ENCODE results near the gene CYP4V2. TPM values are rescaled to one million over a fixed set of nuclear protein-coding genes. Genes with fewer than 3 reads are reported as not detected.

Gene CYP4V2
- polyA plus RNA-seq, 1 of the 3 experiments (the other 2 are of a cell fraction), result 7.8 TPM

DNA sequence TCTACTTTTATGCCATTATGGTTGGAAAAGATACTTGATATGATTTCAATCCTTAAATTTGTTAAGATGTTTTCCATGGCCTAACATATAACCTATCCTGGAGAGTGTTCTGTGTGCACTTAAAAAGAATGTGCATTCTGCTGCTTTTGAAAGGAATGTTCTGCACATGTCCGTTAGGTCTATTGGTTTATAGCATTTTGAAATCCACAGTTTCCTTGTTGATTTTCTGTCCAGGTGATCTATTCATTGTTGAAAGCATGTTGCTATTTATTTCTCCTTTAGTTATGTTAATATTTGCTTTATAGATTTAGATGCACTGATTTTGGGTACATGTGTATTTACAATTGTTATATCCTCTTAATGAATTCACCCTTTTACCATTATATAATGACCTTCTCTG is 30.3 kb downstream of the CYP4V2 start:
- Histone ChIP-seq H3K9me3 (no peaks in the 10 kb centered on the region), H3K27ac (ENCODE audit: low read depth in 2 of 2, low read length in 1 of 2) (no peak overlapping the region), H3K27me3 (ENCODE audit: insufficient read depth) (no peaks in the 10 kb centered on the region), H3K36me3 (replicated peaks in 1 of 2; ENCODE audit: control insufficient read depth in 1 of 2, insufficient read depth in 2 of 2, low read length in 1 of 2) (no peaks in the 10 kb centered on the region), H3K4me1 (ENCODE audit: control insufficient read depth in 1 of 2, insufficient read depth in 2 of 2, low read depth in 1 of 2, low read length in 1 of 2) (peaks cover 0 to 5% of the 10 kb centered on the region in 2 experiments; a peak in 2 of 4 replicates), H4K20me1 (ENCODE audit: insufficient read depth) (no peaks in the 10 kb centered on the region), H3F3A (replicated peaks; ENCODE audit: insufficient read depth) (no peaks in the 10 kb centered on the region), H3K9ac (no peak overlapping the region), H3K9me2 (no peaks in the 10 kb centered on the region), H2AFZ (ENCODE audit: low read depth) (no peak overlapping the region), H3K79me2 (ENCODE audit: insufficient read depth) (no peaks in the 10 kb centered on the region), H3K4me2 (no peak overlapping the region), H3K4me3 (ENCODE audit: low read depth in 2 of 2, low read length in 1 of 2) (no peak overlapping the region)
- DNase-seq, result no peak
- ChIA-PET CTCF (no interaction called here), POLR2A (no interaction called here)
- TF ChIP-seq FOXM1 (IDR thresholded peaks at IDR 0.05; ENCODE audit: low read depth) (no peak), ELF1 (IDR thresholded peaks at IDR 0.05) (no peak)
- 43% methylated on average over 1 of the region's 1 CpG for WGBS (ENCODE audit: low lambda C conversion rate)

DNA sequence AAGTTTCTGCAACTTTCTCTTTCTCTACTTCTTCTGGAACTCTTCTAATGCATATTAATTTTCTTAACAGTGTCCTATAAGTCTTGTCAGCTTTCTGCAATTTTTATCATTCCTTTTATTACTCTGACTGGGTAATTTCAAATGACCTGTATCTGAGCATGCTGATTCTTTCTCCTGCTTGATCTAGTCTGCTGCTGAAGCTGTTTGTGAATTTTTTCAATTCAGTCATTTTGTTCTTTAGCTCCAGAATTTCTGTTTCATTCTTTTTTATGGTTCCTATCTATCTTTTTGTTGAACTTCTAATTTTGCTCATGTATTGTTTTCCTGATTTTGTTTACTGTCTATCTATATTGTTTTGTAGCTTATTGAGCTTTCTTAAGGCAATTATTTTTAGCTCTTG is 34.5 kb downstream of the CYP4V2 start:
- H3K4me3 ChIP-seq (ENCODE audit: low read depth in 2 of 2, low read length in 1 of 2), result no peak overlapping the region
- ChIA-PET POLR2A (no interaction called here), CTCF (no interaction called here)
- H3K4me2 ChIP-seq, result no peak overlapping the region
- H2AFZ ChIP-seq (ENCODE audit: low read depth), result no peak overlapping the region
- H3K9me2 ChIP-seq, result no peaks in the 10 kb centered on the region
- no peaks in the 10 kb centered on the region for H3K27me3 ChIP-seq (ENCODE audit: insufficient read depth)
- no peak overlapping the region for H3K27ac ChIP-seq (ENCODE audit: low read depth in 2 of 2, low read length in 1 of 2)
- no peaks in the 10 kb centered on the region for H4K20me1 ChIP-seq (ENCODE audit: insufficient read depth)
- no peaks in the 10 kb centered on the region for H3K79me2 ChIP-seq (ENCODE audit: insufficient read depth)
- no peaks in the 10 kb centered on the region for H3F3A ChIP-seq (replicated peaks; ENCODE audit: insufficient read depth)
- H3K36me3 ChIP-seq (replicated peaks in 1 of 2; ENCODE audit: control insufficient read depth in 1 of 2, insufficient read depth in 2 of 2, low read length in 1 of 2), result no peaks in the 10 kb centered on the region
- TF ChIP-seq MEF2A (IDR thresholded peaks at IDR 0.05; ENCODE audit: borderline replicate concordance, low read depth) (no peak), FOSL2 (IDR thresholded peaks at IDR 0.05; ENCODE audit: borderline replicate concordance, low read depth) (no peak), RXRA (IDR thresholded peaks at IDR 0.05; ENCODE audit: borderline replicate concordance, low read depth) (no peak), MXI1 (IDR thresholded peaks at IDR 0.05; ENCODE audit: low read depth, low read length) (no peak)
- TF ChIP-seq, protein P1, sequence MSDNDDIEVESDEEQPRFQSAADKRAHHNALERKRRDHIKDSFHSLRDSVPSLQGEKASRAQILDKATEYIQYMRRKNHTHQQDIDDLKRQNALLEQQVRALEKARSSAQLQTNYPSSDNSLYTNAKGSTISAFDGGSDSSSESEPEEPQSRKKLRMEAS (IDR thresholded peaks at IDR 0.05; ENCODE audit: low read depth), result no peak
- TF ChIP-seq, protein P2, sequence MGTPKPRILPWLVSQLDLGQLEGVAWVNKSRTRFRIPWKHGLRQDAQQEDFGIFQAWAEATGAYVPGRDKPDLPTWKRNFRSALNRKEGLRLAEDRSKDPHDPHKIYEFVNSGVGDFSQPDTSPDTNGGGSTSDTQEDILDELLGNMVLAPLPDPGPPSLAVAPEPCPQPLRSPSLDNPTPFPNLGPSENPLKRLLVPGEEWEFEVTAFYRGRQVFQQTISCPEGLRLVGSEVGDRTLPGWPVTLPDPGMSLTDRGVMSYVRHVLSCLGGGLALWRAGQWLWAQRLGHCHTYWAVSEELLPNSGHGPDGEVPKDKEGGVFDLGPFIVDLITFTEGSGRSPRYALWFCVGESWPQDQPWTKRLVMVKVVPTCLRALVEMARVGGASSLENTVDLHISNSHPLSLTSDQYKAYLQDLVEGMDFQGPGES (IDR thresholded peaks at IDR 0.05; ENCODE audit: low read depth, low read length), result no peak
- H3K9ac ChIP-seq, result no peak overlapping the region
- no peak for DNase-seq
- no peaks in the 10 kb centered on the region for H3K9me3 ChIP-seq
- no peaks in the 10 kb centered on the region for H3K4me1 ChIP-seq (ENCODE audit: control insufficient read depth in 1 of 2, insufficient read depth in 2 of 2, low read depth in 1 of 2, low read length in 1 of 2)

DNA sequence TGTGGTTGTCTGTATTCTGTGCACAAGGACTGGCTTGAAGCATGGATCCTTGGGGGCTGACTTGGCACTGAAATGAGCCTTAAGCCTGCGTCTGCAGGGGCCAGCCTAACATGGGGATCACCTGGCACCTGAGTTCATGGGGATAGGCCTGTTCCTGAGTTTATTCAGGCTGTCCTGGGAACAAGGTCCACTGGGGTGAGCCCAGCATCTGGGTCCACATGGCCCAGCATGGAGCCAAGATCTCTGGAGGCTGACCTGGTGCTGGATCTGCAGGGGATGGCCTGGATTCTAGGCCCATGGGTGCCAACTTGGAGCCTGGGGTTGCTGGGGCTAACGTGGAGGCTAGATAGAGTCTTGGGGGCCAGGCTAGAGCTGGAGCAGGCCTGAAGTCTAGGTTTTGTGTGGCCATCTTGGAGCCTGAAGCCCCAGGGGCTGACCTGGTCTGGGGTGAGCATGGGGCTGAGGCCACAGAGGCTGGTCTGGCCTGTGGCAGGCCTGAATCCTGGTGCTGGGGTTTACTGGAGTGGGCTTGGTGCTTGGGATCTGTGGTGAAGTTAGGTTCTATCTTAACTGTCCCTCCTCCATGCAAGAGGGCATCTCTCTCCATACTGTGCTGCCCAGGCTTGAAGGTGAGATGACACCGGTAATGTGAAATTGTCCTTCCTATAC is 35.3 kb downstream of the CYP4V2 start:
- Histone ChIP-seq H3K9me3 (no peaks in the 10 kb centered on the region), H3K79me2 (ENCODE audit: insufficient read depth) (no peaks in the 10 kb centered on the region), H4K20me1 (ENCODE audit: insufficient read depth) (no peaks in the 10 kb centered on the region), H3F3A (replicated peaks; ENCODE audit: insufficient read depth) (no peaks in the 10 kb centered on the region), H3K4me3 (ENCODE audit: low read depth in 2 of 2, low read length in 1 of 2) (no peak overlapping the region), H3K4me2 (no peak overlapping the region), H3K9me2 (no peaks in the 10 kb centered on the region), H3K4me1 (ENCODE audit: control insufficient read depth in 1 of 2, insufficient read depth in 2 of 2, low read depth in 1 of 2, low read length in 1 of 2) (no peaks in the 10 kb centered on the region), H3K9ac (no peak overlapping the region), H3K27me3 (ENCODE audit: insufficient read depth) (no peaks in the 10 kb centered on the region), H3K27ac (ENCODE audit: low read depth in 2 of 2, low read length in 1 of 2) (no peak overlapping the region), H2AFZ (ENCODE audit: low read depth) (no peak overlapping the region), H3K36me3 (replicated peaks in 1 of 2; ENCODE audit: control insufficient read depth in 1 of 2, insufficient read depth in 2 of 2, low read length in 1 of 2) (no peaks in the 10 kb centered on the region)
- 64% methylated on average over 2 of the region's 3 CpGs for WGBS (ENCODE audit: low lambda C conversion rate)
- DNase-seq, result no peak
- ChIA-PET CTCF (no interaction called here), POLR2A (no interaction called here)
- TF ChIP-seq EZH2phosphoT487 (IDR thresholded peaks at IDR 0.05; ENCODE audit: borderline replicate concordance, low read depth) (no peak), CHD2 (IDR thresholded peaks at IDR 0.05; ENCODE audit: low read length, partially characterized antibody) (no peak), RCOR1 (IDR thresholded peaks at IDR 0.05; ENCODE audit: low read length) (no peak), ELF1 (IDR thresholded peaks at IDR 0.05) (no peak), NRF1 (IDR thresholded peaks at IDR 0.05; ENCODE audit: low read depth, low read length) (no peak), FOXM1 (IDR thresholded peaks at IDR 0.05; ENCODE audit: low read depth) (no peak), FOSL2 (IDR thresholded peaks at IDR 0.05; ENCODE audit: borderline replicate concordance, low read depth) (no peak)
- TF ChIP-seq, protein P3, sequence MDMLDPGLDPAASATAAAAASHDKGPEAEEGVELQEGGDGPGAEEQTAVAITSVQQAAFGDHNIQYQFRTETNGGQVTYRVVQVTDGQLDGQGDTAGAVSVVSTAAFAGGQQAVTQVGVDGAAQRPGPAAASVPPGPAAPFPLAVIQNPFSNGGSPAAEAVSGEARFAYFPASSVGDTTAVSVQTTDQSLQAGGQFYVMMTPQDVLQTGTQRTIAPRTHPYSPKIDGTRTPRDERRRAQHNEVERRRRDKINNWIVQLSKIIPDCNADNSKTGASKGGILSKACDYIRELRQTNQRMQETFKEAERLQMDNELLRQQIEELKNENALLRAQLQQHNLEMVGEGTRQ (IDR thresholded peaks at IDR 0.05; ENCODE audit: borderline replicate concordance, low read depth, low read length), result no peak
- TF ChIP-seq, protein P4, sequence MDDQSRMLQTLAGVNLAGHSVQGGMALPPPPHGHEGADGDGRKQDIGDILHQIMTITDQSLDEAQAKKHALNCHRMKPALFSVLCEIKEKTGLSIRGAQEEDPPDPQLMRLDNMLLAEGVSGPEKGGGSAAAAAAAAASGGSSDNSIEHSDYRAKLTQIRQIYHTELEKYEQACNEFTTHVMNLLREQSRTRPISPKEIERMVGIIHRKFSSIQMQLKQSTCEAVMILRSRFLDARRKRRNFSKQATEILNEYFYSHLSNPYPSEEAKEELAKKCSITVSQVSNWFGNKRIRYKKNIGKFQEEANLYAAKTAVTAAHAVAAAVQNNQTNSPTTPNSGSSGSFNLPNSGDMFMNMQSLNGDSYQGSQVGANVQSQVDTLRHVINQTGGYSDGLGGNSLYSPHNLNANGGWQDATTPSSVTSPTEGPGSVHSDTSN (IDR thresholded peaks at IDR 0.05), result no peak
- TF ChIP-seq, protein P5, sequence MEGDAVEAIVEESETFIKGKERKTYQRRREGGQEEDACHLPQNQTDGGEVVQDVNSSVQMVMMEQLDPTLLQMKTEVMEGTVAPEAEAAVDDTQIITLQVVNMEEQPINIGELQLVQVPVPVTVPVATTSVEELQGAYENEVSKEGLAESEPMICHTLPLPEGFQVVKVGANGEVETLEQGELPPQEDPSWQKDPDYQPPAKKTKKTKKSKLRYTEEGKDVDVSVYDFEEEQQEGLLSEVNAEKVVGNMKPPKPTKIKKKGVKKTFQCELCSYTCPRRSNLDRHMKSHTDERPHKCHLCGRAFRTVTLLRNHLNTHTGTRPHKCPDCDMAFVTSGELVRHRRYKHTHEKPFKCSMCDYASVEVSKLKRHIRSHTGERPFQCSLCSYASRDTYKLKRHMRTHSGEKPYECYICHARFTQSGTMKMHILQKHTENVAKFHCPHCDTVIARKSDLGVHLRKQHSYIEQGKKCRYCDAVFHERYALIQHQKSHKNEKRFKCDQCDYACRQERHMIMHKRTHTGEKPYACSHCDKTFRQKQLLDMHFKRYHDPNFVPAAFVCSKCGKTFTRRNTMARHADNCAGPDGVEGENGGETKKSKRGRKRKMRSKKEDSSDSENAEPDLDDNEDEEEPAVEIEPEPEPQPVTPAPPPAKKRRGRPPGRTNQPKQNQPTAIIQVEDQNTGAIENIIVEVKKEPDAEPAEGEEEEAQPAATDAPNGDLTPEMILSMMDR (IDR thresholded peaks at IDR 0.05), result no peak
- TF ChIP-seq, protein P6, sequence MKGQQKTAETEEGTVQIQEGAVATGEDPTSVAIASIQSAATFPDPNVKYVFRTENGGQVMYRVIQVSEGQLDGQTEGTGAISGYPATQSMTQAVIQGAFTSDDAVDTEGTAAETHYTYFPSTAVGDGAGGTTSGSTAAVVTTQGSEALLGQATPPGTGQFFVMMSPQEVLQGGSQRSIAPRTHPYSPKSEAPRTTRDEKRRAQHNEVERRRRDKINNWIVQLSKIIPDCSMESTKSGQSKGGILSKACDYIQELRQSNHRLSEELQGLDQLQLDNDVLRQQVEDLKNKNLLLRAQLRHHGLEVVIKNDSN (IDR thresholded peaks at IDR 0.05; ENCODE audit: borderline replicate concordance, low read depth), result no peak

Measured in SK-N-SH (cell line).